Measurements from ENCODE around the gene VAMP3.

Gene VAMP3

DNA sequence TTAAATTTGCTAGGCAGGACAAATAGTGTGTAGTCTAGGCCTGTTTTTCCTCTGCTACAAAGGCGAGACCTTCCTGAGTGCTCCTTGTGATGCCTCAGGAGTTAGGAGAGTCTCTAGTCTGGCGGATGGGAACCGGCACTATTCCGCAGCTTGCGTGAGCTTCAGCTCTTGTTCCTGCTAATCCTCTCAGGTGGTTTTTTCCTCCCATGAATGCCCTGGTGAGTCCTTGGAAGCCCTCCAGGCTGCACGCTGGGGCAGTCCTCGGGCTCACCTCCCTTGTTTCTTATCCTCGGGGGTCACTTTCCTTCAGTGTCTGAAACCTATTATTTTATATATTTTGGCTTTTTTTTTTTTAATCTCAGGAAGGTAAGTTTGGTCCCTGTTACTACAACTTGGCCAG is 53.6 kb downstream of the VAMP3 start:
- TF ChIP-seq ZFP69B (tag by site-specific recombination; IDR thresholded peaks at IDR 0.05) (no peak), ZNF621 (tag by site-specific recombination; IDR thresholded peaks at IDR 0.05) (no peak)
- TF ChIP-seq, protein P1, sequence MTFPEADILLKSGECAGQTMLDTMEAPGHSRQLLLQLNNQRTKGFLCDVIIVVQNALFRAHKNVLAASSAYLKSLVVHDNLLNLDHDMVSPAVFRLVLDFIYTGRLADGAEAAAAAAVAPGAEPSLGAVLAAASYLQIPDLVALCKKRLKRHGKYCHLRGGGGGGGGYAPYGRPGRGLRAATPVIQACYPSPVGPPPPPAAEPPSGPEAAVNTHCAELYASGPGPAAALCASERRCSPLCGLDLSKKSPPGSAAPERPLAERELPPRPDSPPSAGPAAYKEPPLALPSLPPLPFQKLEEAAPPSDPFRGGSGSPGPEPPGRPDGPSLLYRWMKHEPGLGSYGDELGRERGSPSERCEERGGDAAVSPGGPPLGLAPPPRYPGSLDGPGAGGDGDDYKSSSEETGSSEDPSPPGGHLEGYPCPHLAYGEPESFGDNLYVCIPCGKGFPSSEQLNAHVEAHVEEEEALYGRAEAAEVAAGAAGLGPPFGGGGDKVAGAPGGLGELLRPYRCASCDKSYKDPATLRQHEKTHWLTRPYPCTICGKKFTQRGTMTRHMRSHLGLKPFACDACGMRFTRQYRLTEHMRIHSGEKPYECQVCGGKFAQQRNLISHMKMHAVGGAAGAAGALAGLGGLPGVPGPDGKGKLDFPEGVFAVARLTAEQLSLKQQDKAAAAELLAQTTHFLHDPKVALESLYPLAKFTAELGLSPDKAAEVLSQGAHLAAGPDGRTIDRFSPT (tag by site-specific recombination; IDR thresholded peaks at IDR 0.05) = no peak
- Histone ChIP-seq H3K36me3 (ENCODE audit: control insufficient read depth in 2 of 2, insufficient read depth in 1 of 2, low read length in 2 of 2) (peaks cover 0 to 11% of the 10 kb centered on the region in 2 experiments; a peak in 1 of 3 replicates), H3K9me3 (ENCODE audit: control insufficient read depth, insufficient read depth, low read depth, low read length) (no peaks in the 10 kb centered on the region), H3K27ac (ENCODE audit: extremely low read depth, low read depth, low read length) (no peak overlapping the region), H3K4me3 (ENCODE audit: low read depth, low read length) (no peak overlapping the region), H3K4me1 (ENCODE audit: control insufficient read depth, insufficient read depth, low read length) (no peaks in the 10 kb centered on the region)
- POLR2A ChIA-PET = no interaction called here
- CTCF ChIA-PET = interaction anchor here (1.6 kb wide), 1 partner anchor 13 kb away, joined by 3 read pairs; no protein-coding TSS in a partner anchor

DNA sequence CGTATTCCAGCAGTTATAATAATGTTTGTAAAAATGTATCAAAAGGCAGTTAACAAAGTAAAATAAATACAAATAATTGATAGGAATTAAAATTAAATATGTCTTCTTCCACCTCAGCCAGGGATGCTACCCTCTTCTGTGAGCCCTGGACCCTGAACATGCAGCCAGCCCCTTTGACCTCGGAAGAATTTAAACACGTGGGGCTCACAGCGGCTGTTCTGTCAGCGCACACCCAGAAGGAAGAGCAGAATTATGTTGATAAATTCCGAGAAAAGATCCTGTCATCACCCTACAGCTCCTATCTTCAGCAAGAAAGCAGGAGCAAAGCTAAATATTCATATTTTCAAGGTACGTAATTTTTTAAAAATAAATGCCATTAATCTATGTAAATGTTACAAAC is 55.3 kb downstream of the VAMP3 start:
- peaks cover 0 to 14% of the 10 kb centered on the region in 2 experiments; a peak in 1 of 3 replicates for H3K36me3 ChIP-seq (ENCODE audit: control insufficient read depth in 2 of 2, insufficient read depth in 1 of 2, low read length in 2 of 2)
- no peak overlapping the region for H3K27ac ChIP-seq (ENCODE audit: extremely low read depth, low read depth, low read length)
- H3K4me1 ChIP-seq (ENCODE audit: control insufficient read depth, insufficient read depth, low read length) = no peaks in the 10 kb centered on the region
- ChIA-PET POLR2A (no interaction called here), CTCF (interaction anchor here (0.6 kb wide), 1 partner anchor 79 kb away, joined by 5 read pairs; no protein-coding TSS in a partner anchor)
- H3K9me3 ChIP-seq (ENCODE audit: control insufficient read depth, insufficient read depth, low read depth, low read length) = no peaks in the 10 kb centered on the region
- H3K4me3 ChIP-seq (ENCODE audit: low read depth, low read length) = no peak overlapping the region
- TF ChIP-seq, protein P2, sequence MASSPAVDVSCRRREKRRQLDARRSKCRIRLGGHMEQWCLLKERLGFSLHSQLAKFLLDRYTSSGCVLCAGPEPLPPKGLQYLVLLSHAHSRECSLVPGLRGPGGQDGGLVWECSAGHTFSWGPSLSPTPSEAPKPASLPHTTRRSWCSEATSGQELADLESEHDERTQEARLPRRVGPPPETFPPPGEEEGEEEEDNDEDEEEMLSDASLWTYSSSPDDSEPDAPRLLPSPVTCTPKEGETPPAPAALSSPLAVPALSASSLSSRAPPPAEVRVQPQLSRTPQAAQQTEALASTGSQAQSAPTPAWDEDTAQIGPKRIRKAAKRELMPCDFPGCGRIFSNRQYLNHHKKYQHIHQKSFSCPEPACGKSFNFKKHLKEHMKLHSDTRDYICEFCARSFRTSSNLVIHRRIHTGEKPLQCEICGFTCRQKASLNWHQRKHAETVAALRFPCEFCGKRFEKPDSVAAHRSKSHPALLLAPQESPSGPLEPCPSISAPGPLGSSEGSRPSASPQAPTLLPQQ (tag by site-specific recombination; IDR thresholded peaks at IDR 0.05) = no peak
- TF ChIP-seq EGR2 (tag by site-specific recombination; IDR thresholded peaks at IDR 0.05; ENCODE audit: low read depth) = no peak
- TF ChIP-seq KLF7 (tag by site-specific recombination; IDR thresholded peaks at IDR 0.05; ENCODE audit: borderline replicate concordance) = no peak
- TF ChIP-seq, protein P3, sequence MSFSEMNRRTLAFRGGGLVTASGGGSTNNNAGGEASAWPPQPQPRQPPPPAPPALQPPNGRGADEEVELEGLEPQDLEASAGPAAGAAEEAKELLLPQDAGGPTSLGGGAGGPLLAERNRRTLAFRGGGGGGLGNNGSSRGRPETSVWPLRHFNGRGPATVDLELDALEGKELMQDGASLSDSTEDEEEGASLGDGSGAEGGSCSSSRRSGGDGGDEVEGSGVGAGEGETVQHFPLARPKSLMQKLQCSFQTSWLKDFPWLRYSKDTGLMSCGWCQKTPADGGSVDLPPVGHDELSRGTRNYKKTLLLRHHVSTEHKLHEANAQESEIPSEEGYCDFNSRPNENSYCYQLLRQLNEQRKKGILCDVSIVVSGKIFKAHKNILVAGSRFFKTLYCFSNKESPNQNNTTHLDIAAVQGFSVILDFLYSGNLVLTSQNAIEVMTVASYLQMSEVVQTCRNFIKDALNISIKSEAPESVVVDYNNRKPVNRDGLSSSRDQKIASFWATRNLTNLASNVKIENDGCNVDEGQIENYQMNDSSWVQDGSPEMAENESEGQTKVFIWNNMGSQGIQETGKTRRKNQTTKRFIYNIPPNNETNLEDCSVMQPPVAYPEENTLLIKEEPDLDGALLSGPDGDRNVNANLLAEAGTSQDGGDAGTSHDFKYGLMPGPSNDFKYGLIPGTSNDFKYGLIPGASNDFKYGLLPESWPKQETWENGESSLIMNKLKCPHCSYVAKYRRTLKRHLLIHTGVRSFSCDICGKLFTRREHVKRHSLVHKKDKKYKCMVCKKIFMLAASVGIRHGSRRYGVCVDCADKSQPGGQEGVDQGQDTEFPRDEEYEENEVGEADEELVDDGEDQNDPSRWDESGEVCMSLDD (tag by site-specific recombination; IDR thresholded peaks at IDR 0.05) = no peak
- no peak for TF ChIP-seq ZNF707 (tag by site-specific recombination; IDR thresholded peaks at IDR 0.05)
- no peak for TF ChIP-seq ZNF311 (tag by site-specific recombination; IDR thresholded peaks at IDR 0.05; ENCODE audit: borderline replicate concordance)
- no peak for TF ChIP-seq ZBTB21 (tag by site-specific recombination; IDR thresholded peaks at IDR 0.05)
- no peak for TF ChIP-seq SP3 (tag by site-specific recombination; IDR thresholded peaks at IDR 0.05)
- TF ChIP-seq, protein P4, sequence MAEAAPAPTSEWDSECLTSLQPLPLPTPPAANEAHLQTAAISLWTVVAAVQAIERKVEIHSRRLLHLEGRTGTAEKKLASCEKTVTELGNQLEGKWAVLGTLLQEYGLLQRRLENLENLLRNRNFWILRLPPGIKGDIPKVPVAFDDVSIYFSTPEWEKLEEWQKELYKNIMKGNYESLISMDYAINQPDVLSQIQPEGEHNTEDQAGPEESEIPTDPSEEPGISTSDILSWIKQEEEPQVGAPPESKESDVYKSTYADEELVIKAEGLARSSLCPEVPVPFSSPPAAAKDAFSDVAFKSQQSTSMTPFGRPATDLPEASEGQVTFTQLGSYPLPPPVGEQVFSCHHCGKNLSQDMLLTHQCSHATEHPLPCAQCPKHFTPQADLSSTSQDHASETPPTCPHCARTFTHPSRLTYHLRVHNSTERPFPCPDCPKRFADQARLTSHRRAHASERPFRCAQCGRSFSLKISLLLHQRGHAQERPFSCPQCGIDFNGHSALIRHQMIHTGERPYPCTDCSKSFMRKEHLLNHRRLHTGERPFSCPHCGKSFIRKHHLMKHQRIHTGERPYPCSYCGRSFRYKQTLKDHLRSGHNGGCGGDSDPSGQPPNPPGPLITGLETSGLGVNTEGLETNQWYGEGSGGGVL (tag by site-specific recombination; IDR thresholded peaks at IDR 0.05) = no peak
- TF ChIP-seq ZNF433 (tag by site-specific recombination; IDR thresholded peaks at IDR 0.05; ENCODE audit: low read depth) = no peak
- no peak for TF ChIP-seq KLF16 (tag by site-specific recombination; IDR thresholded peaks at IDR 0.05)
- no peak for TF ChIP-seq ZNF830 (tag by site-specific recombination; IDR thresholded peaks at IDR 0.05; ENCODE audit: low read depth)
- no peak for TF ChIP-seq TCF7L2 (IDR thresholded peaks at IDR 0.05; ENCODE audit: borderline replicate concordance, low read depth, low read length)

All from HEK293 (cell line).